HepG2 (cell line): ENCODE measurements around the gene FRK. TPM values are rescaled to one million over a fixed set of nuclear protein-coding genes. Genes with fewer than 3 reads are reported as not detected.

Experiments used
- ATAC-seq: fragments of 200-7000 bp; cut with Tn5 transposase; 3 replicates; pipeline ENCODE4 v1.9.1; 2020; ENCODE audit warnings: mild to moderate bottlenecking, moderate library complexity
- BruUV-seq: library from RNA; stranded (reverse); fragments of 400-500 nt; replicated peaks from 2 replicates; lab custom pipeline; 2021; lab: Mats Ljungman, UMichigan
- CTCF ChIA-PET: fragments of 300-600 bp; formaldehyde crosslinking; extraction: SDS; loops from one replicate; lab custom pipeline; 2021; ENCODE audit warnings: low total read pairs, inconsistent platforms, low intra/inter-chr PET ratio; lab: Yijun Ruan, JAX
- POLR2A ChIA-PET: fragments of 350-600 bp; sonication (Branson Sonifier 250); formaldehyde crosslinking; loops from one replicate; lab custom pipeline; 2020; ENCODE audit warnings: antibody characterized with exemption, inconsistent platforms; lab: Yijun Ruan, JAX
- DNase-seq: peaks from one replicate; pipeline ENCODE4 v3.0.0-alpha.2; 2015; ENCODE audit warnings: low spot score
- FAIRE-seq: peaks from 3 replicates; lab custom pipeline; 2011; peaks lifted over from hg19 to GRCh38; lab: Jason Lieb, UNC
- H2AFZ ChIP-seq: one replicate; pipeline ENCODE4 v1.6.1; 2011; ENCODE audit warnings: low read length, inconsistent platforms
- H3K27ac ChIP-seq: fragments of 300-600 bp; 3 replicates; pipeline ENCODE4 v1.8.0; 2011; ENCODE audit warnings: mixed run types, mild to moderate bottlenecking, mixed read lengths, low read length, inconsistent platforms; ENCODE audit not compliant: insufficient read depth; ENCODE audit errors: extremely low read length
- H3K27me3 ChIP-seq, 2 experiments: fragments of 200-600 bp in 1 of 2; 2 replicates in 1 of 2; 3 replicates in 1 of 2; pipeline versions ENCODE4 v1.6.0 to v1.8.0; 2011; ENCODE audit warnings: low read length in 2 of 2, mild to moderate bottlenecking in 2 of 2, moderate library complexity in 2 of 2, inconsistent platforms in 1 of 2; ENCODE audit not compliant: insufficient read depth in 2 of 2, control insufficient read depth in 1 of 2
- H3K36me3 ChIP-seq, 2 experiments: fragments of 200-600 bp in 1 of 2; replicated peaks in 1 of 2; 2 replicates in 1 of 2; 3 replicates in 1 of 2; pipeline versions ENCODE4 v1.5.1 to v1.8.0; 2011; ENCODE audit warnings: low read length in 2 of 2, inconsistent platforms in 1 of 2; ENCODE audit not compliant: insufficient read depth in 2 of 2, control insufficient read depth in 1 of 2
- H3K4me1 ChIP-seq: 2 replicates; pipeline ENCODE4 v1.5.1; 2012; ENCODE audit warnings: low read length, inconsistent platforms; ENCODE audit not compliant: insufficient read depth
- H3K4me2 ChIP-seq: 2 replicates; pipeline ENCODE4 v1.6.0; 2011; ENCODE audit warnings: low read depth, low read length, inconsistent platforms
- H3K4me3 ChIP-seq, 3 experiments: fragments of 200-600 bp in 1 of 3; sonication (generic), shearing (Covaris generic) in 1 of 3; replicated peaks in 1 of 3; 2 replicates each; pipeline ENCODE4 v1.5.1; 2011 to 2016; ENCODE audit warnings: low read length in 3 of 3, inconsistent platforms in 2 of 3, low read depth in 2 of 3, mild to moderate bottlenecking in 2 of 3, control low read depth in 1 of 3, mixed read lengths in 1 of 3; ENCODE audit not compliant: insufficient read depth in 1 of 3
- H3K79me2 ChIP-seq: one replicate; pipeline ENCODE4 v1.6.1; 2011; ENCODE audit warnings: low read length, inconsistent platforms; ENCODE audit not compliant: insufficient read depth
- H3K9ac ChIP-seq: 2 replicates; pipeline ENCODE4 v1.6.0; 2011; ENCODE audit warnings: mild to moderate bottlenecking, low read depth, low read length, inconsistent platforms; ENCODE audit not compliant: insufficient read depth
- H3K9me3 ChIP-seq: 2 replicates; pipeline ENCODE4 v1.5.1; 2012; ENCODE audit warnings: mild to moderate bottlenecking, low read length
- H4K20me1 ChIP-seq: 2 replicates; pipeline ENCODE4 v1.6.0; 2011; ENCODE audit warnings: inconsistent platforms, mild to moderate bottlenecking, low read length, moderate library complexity; ENCODE audit not compliant: insufficient read depth
- AHDC1 ChIP-seq: sonication (generic); formaldehyde crosslinking; IDR thresholded peaks from 2 replicates; pipeline ENCODE4 v1.5.1; 2020; ENCODE audit warnings: mild to moderate bottlenecking, missing genetic modification reagents, borderline replicate concordance
- CC2D1A ChIP-seq: sonication (generic); formaldehyde crosslinking; IDR thresholded peaks from 2 replicates; pipeline ENCODE4 v1.8.1; 2023; ENCODE audit warnings: mild to moderate bottlenecking, missing genetic modification reagents
- FOXC1 ChIP-seq: sonication (generic); formaldehyde crosslinking; IDR thresholded peaks from 2 replicates; pipeline ENCODE4 v1.8.0; 2022; ENCODE audit warnings: mild to moderate bottlenecking, missing genetic modification reagents, borderline replicate concordance
- LCORL ChIP-seq, 2 experiments: fragments of 450-650 bp in 1 of 2; sonication (generic) in 1 of 2; formaldehyde crosslinking in 1 of 2; IDR thresholded peaks; 2 replicates each; pipeline versions ENCODE4 v1.5.0 to v1.6.1; 2017 to 2020; ENCODE audit warnings: antibody characterized with exemption in 1 of 2, missing genetic modification reagents in 1 of 2
- NFATC3 ChIP-seq: sonication (generic); formaldehyde crosslinking; IDR thresholded peaks from 2 replicates; pipeline ENCODE4 v1.5.1; 2020; ENCODE audit warnings: mild to moderate bottlenecking, missing genetic modification reagents
- NPAS2 ChIP-seq: sonication (generic); formaldehyde crosslinking; IDR thresholded peaks from 2 replicates; pipeline ENCODE4 v1.8.0; 2022; ENCODE audit warnings: mild to moderate bottlenecking, missing genetic modification reagents, borderline replicate concordance
- NR2F2 ChIP-seq: IDR thresholded peaks from 2 replicates; pipeline ENCODE4 v1.6.1; 2012; ENCODE audit warnings: low read depth, inconsistent platforms, borderline replicate concordance
- RAD21 ChIP-seq: fragments of 450-650 bp; formaldehyde crosslinking; IDR thresholded peaks from 2 replicates; pipeline ENCODE4 v1.5.0; 2020; ENCODE audit warnings: mild to moderate bottlenecking
- SMARCC2 ChIP-seq: fragments of 450-650 bp; IDR thresholded peaks from 2 replicates; pipeline ENCODE4 v1.6.1; 2017; ENCODE audit warnings: antibody characterized with exemption, mild to moderate bottlenecking
- TAF1 ChIP-seq: sonication (generic); formaldehyde crosslinking; IDR thresholded peaks from 2 replicates; pipeline ENCODE4 v1.4.0; 2020; ENCODE audit warnings: missing genetic modification reagents
- THAP11 ChIP-seq: IDR thresholded peaks from 2 replicates; pipeline ENCODE4 v1.6.1; 2016; ENCODE audit warnings: missing biosample characterization, missing genetic modification reagents
- TSC22D2 ChIP-seq: sonication (generic); formaldehyde crosslinking; IDR thresholded peaks from 2 replicates; pipeline ENCODE4 v1.5.1; 2020; ENCODE audit warnings: missing genetic modification reagents, mild to moderate bottlenecking, borderline replicate concordance
- ZNF577 ChIP-seq: sonication (generic); formaldehyde crosslinking; IDR thresholded peaks from 2 replicates; pipeline ENCODE4 v1.4.0; 2020; ENCODE audit warnings: mild to moderate bottlenecking, low read depth, missing genetic modification reagents, borderline replicate concordance
- whole genome bisulfite sequencing: methylation state at CpG from one replicate; pipeline ENCODE4 v1.1.6; 2017; ENCODE audit warnings: low lambda C conversion rate; 5-methylcytosine and 5-hydroxymethylcytosine counted together
- in situ Hi-C: cut with HindIII; loops from 2 replicates; pipeline ENCODE4 v1.10.0; 2017; ENCODE audit warnings: low pct_unique_long_range_greater_than_20kb; ENCODE audit not compliant: extremely low pct_ligation_motif_present
- intact Hi-C: fragments of 100-400 bp; cut with micrococcal nuclease; formaldehyde crosslinking; loops from one replicate; pipeline ENCODE4 v1.10.0; 2022; ENCODE audit not compliant: unreplicated experiment
- polyA plus RNA-seq, 8 experiments: library from polyadenylated mRNA; depleted of rRNA in 3 of 8; stranded (reverse) in 7 of 8; unstranded in 1 of 8; fragments of >200 nt; fragmentation: Illumina TruSeq in 4 of 8; extraction: Trizol in 4 of 8; gene quantifications; 2 replicates each; pipeline versions ENCODE4 v1.2.1 to v1.2.3, GENCODE V29; 2011 to 2016; ENCODE audit warnings: low read depth in 4 of 8, missing spikeins in 1 of 8, mixed read lengths in 1 of 8; ENCODE audit not compliant: insufficient read depth in 1 of 8
- total RNA-seq, 5 experiments: library from RNA; depleted of rRNA; stranded (reverse); fragments of >200 nt; fragmentation: Illumina TruSeq; extraction: Trizol; gene quantifications; 2 replicates each; pipeline ENCODE4 v1.2.3, GENCODE V29; 2016; ENCODE audit warnings: low read depth in 1 of 5
- TF ChIP-seq, protein P1 (sequence below): sonication (generic); formaldehyde crosslinking; IDR thresholded peaks from 2 replicates; pipeline ENCODE4 v1.4.0; 2020; ENCODE audit warnings: mild to moderate bottlenecking, missing genetic modification reagents
- TF ChIP-seq, protein P2 (sequence below): sonication (generic); formaldehyde crosslinking; IDR thresholded peaks from 2 replicates; pipeline ENCODE4; 2020; ENCODE audit warnings: missing genetic modification reagents, mild to moderate bottlenecking, borderline replicate concordance

FRK gene
- total and polyA plus RNA-seq, 2 of the 13 experiments (the other 11 are each of a cell fraction or from before 2014, with no cell fraction given), result 1.3 to 2.9 TPM

GRCh38 chr6:116010790-116011401, 49.8 kb downstream of the FRK start:
- no TSS peak for BruUV-seq
- TF ChIP-seq ZNF577 (CRISPR knock-in tag) (no peak), AHDC1 (CRISPR knock-in tag) (no peak), FOXC1 (CRISPR knock-in tag) (no peak), CC2D1A (no peak), NFATC3 (CRISPR knock-in tag) (no peak), TSC22D2 (CRISPR knock-in tag) (no peak), NPAS2 (CRISPR knock-in tag) (no peak), NR2F2 (no peak), TAF1 (no peak), RAD21 (peak; percentile 66), LCORL (IDR thresholded peaks at IDR 0.05) (no peak), LCORL (CRISPR knock-in tag; IDR thresholded peaks at IDR 0.05) (0 out of 2 replicates have a peak, but pooled peaks have one; percentile 25), SMARCC2 (no peak), THAP11 (CRISPR knock-in tag) (0 out of 2 replicates have a peak, but pooled peaks have one; percentile 19)
- TF ChIP-seq, protein P1, sequence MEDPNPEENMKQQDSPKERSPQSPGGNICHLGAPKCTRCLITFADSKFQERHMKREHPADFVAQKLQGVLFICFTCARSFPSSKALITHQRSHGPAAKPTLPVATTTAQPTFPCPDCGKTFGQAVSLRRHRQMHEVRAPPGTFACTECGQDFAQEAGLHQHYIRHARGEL (CRISPR knock-in tag), result no peak
- TF ChIP-seq, protein P2, sequence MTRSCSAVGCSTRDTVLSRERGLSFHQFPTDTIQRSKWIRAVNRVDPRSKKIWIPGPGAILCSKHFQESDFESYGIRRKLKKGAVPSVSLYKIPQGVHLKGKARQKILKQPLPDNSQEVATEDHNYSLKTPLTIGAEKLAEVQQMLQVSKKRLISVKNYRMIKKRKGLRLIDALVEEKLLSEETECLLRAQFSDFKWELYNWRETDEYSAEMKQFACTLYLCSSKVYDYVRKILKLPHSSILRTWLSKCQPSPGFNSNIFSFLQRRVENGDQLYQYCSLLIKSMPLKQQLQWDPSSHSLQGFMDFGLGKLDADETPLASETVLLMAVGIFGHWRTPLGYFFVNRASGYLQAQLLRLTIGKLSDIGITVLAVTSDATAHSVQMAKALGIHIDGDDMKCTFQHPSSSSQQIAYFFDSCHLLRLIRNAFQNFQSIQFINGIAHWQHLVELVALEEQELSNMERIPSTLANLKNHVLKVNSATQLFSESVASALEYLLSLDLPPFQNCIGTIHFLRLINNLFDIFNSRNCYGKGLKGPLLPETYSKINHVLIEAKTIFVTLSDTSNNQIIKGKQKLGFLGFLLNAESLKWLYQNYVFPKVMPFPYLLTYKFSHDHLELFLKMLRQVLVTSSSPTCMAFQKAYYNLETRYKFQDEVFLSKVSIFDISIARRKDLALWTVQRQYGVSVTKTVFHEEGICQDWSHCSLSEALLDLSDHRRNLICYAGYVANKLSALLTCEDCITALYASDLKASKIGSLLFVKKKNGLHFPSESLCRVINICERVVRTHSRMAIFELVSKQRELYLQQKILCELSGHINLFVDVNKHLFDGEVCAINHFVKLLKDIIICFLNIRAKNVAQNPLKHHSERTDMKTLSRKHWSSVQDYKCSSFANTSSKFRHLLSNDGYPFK (CRISPR knock-in tag), result no peak

More at GRCh38 chr6:116010790-116011401, 49.8 kb downstream of the FRK start:
- ATAC-seq (peak; percentile 84), FAIRE-seq (peak; percentile 54), DNase-seq (peak; percentile 75)
- Histone ChIP-seq H3K36me3 (no peaks in the 10 kb centered on the region; a peak in 1 of 5 replicates), H3K27ac (no peak overlapping the region), H4K20me1 (no peaks in the 10 kb centered on the region; the same call in 1 of the 2 replicates), H3K79me2 (peaks cover 21% of the 10 kb centered on the region), H3K9me3 (no peaks in the 10 kb centered on the region), H3K9ac (no peak overlapping the region), H2AFZ (no peak overlapping the region), H3K4me1 (peaks cover 54% of the 10 kb centered on the region), H3K27me3 (no peaks in the 10 kb centered on the region), H3K4me2 (no peak overlapping the region), H3K4me3 (no peak overlapping the region)
- in situ Hi-C loops, result loop anchor here (5.0 kb wide), 1 partner anchor 86 kb away; no protein-coding TSS in a partner anchor
- ChIA-PET POLR2A (interaction anchor here (3.5 to 4.7 kb wide), 2 partner anchors 50 to 90 kb away, joined by 14 to 22 read pairs; partner anchors contain the start of genes FRK and NT5DC1), CTCF (interaction anchor here (0.7 to 5.9 kb wide), 6 partner anchors 50 to 101 kb away, joined by 3 to 68 read pairs (median 5); partner anchors contain the start of genes FRK and NT5DC1)
- WGBS, result 48% methylated on average over 3 of the region's 3 CpGs
- intact Hi-C loops, result loop anchor here (1.0 kb wide), 2 partner anchors 49 to 86 kb away; partner anchors contain the start of gene FRK
